Cardiac fibroblast (primary cell): ENCODE data around the gene ITK.

Experiments used
- DNase-seq, 2 donors: peaks; one replicate each; pipeline versions ENCODE4 v3.0.0 to v3.0.0-alpha.2; 2010; ENCODE audit warnings: low read depth in 2 of 2
- H3K4me3 ChIP-seq, 2 donors: replicated peaks in 1 of 2; 1 replicate in 1 of 2; 2 replicates in 1 of 2; pipeline ENCODE4 v1.5.1; 2011; ENCODE audit warnings: low read depth in 2 of 2, low read length in 2 of 2, mild to moderate bottlenecking in 2 of 2, moderate library complexity in 1 of 2
- CTCF ChIP-seq: IDR thresholded peaks from one replicate; pipeline ENCODE4 v1.5.1; 2011; ENCODE audit warnings: low read depth, mild to moderate bottlenecking, low read length, inconsistent platforms

Gene ITK

GRCh38 chr5:157269165-157269671, 88.6 kb downstream of the ITK start:
- H3K4me3 ChIP-seq = no peak overlapping the region
- no peak for DNase-seq
- no peak for TF ChIP-seq CTCF

DNA sequence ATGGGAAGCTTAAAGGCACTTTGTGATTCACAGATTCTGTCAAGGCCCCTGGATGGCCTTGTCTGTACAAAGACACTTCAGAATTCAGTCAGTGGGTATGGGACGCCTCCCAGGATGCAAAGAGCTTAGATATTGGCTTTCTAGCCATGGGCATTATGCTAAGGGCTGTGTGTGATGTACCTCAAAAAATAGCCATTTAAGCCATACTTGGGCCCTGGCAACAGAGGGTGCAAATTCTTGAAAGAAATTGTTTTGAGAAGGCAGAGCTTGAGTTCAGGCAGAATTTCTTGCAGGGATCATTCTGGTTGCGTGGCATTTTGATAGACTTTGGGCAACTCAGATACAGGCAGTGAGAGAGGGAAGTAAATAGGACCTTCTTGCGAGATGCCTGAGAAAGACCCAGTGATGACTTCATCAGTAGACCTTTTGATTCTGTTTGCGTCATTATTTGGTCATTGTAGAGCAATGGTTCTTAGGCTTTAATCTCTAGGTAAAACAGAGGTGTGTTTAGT, 89.2 kb downstream of the ITK start:
- TF ChIP-seq CTCF = no peak
- no peak overlapping the region for H3K4me3 ChIP-seq
- DNase-seq = no peak

- no peak overlapping the region for H3K4me3 ChIP-seq
- DNase-seq = no peak
- TF ChIP-seq CTCF = no peak
These were observed 90.1 kb downstream of the ITK start for GRCh38 chr5:157270771-157271170.

- no peak for TF ChIP-seq CTCF
- DNase-seq = no peak
- no peak overlapping the region for H3K4me3 ChIP-seq
These were observed 91.2 kb downstream of the ITK start for GRCh38 chr5:157271740-157272271.

- TF ChIP-seq CTCF = no peak
- no peak for DNase-seq
- no peak overlapping the region for H3K4me3 ChIP-seq
These were observed 92.5 kb downstream of the ITK start for GRCh38 chr5:157273131-157273556.

DNA sequence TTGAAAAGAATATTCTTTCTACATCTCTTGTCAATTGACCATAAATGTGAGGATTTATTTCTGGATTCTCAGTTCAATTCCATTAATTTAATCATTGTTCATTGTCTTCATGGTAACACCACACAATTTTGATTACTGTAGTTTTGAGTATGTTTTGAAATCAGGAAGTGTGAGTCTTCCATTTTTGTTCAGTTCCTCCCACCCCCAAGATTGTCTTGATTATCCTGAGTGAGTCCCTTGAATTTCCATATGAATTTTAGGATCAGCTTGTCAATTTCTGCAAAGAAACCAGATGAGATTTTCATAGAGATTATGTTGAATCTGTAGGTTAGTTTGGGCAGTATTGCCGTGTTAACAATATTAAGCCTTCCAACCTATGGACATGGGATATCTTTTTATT, 94.8 kb downstream of the ITK start:
- no peak for TF ChIP-seq CTCF
- no peak overlapping the region for H3K4me3 ChIP-seq
- no peak for DNase-seq
